HUES48 (cell line): ENCODE measurements around the gene DLG1.

Experiments
- H3K27ac ChIP-seq: one replicate; pipeline ENCODE4 v1.7.0; 2013; ENCODE audit warnings: low read depth, low read length, inconsistent platforms
- H3K27me3 ChIP-seq: 2 replicates; pipeline ENCODE4 v1.6.1; 2013; ENCODE audit warnings: mild to moderate bottlenecking, low read length; ENCODE audit not compliant: control insufficient read depth, insufficient read depth
- H3K36me3 ChIP-seq: 2 replicates; pipeline ENCODE4 v1.6.1; 2013; ENCODE audit warnings: low read length; ENCODE audit not compliant: control insufficient read depth, insufficient read depth
- H3K4me1 ChIP-seq: 2 replicates; pipeline ENCODE4 v1.6.1; 2013; ENCODE audit warnings: mild to moderate bottlenecking, low read length; ENCODE audit not compliant: control insufficient read depth, insufficient read depth
- H3K4me3 ChIP-seq: 2 replicates; pipeline ENCODE4 v1.5.1; 2013; ENCODE audit warnings: mild to moderate bottlenecking, low read depth, low read length
- H3K9ac ChIP-seq: 2 replicates; pipeline ENCODE4 v1.6.1; 2013; ENCODE audit warnings: mild to moderate bottlenecking, low read depth, low read length, moderate library complexity
- H3K9me3 ChIP-seq: 2 replicates; pipeline ENCODE4 v1.6.1; 2013; ENCODE audit warnings: low read length; ENCODE audit not compliant: control insufficient read depth, insufficient read depth

Gene DLG1

DNA sequence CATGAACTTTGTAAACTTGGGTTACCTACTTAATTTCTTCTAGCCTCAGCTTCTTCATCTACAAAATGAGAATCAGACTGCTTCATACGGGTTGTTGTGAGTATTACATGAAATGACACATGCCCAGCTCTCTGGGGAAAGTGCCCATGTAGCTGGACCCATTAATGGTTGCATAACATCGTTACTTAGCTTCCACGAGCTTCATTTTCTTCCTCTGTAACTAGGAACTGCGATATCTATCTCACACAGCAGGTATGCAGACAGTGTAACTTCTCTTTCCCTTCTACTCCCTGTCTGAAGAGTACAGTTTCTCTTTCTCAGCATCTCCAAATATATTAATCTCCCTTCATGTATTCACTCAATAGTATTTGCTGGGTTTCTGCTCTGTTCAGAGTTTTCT lies 37.9 kb upstream of the DLG1 start:
- no peak overlapping the region for H3K4me3 ChIP-seq

DNA sequence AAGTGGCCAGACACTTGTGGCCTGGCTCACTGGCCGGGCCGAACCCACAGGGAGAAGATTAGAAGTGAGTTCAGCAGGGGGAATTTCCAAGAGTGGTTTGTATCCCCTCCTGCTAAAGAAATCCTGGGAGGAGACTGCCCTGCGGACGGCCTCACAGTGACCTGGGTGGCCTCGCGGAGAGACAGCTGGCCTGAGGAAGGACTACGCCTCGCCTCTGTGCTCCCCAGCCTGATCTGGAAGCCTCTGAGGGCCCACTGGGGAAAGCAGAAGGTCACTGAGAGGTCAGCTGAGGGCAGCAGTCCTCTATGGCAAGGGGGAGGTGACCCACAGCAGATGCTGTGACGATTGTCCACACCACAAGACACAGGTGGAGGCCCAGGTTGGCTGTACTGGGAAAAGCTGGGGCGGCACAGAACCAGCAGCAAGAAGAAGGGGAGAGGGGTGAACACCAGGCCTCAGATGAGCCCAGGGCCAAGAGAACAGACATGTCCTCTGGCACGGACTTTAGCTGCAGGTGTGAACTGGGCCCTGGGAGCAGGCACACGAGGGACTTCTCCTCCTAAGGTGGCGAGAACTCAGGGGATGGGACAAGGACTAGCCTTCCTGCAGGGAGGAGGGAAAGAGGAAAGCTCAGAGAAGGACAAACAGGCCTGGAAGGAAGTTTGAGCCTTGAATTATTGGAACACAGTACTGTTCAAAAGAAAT lies 37.2 kb upstream of the DLG1 start:
- Histone ChIP-seq H3K4me1 (peaks cover 13% of the 10 kb centered on the region), H3K9ac (no peak overlapping the region), H3K4me3 (no peak overlapping the region), H3K27ac (no peak overlapping the region), H3K27me3 (no peaks in the 10 kb centered on the region), H3K36me3 (no peaks in the 10 kb centered on the region), H3K9me3 (no peaks in the 10 kb centered on the region)

More for the DNA sequence above, 37.9 kb upstream of the DLG1 start:
- no peak overlapping the region for H3K9ac ChIP-seq
- H3K27me3 ChIP-seq = no peaks in the 10 kb centered on the region
- peaks cover 13% of the 10 kb centered on the region for H3K4me1 ChIP-seq
- H3K27ac ChIP-seq = no peak overlapping the region
- H3K9me3 ChIP-seq = no peaks in the 10 kb centered on the region
- no peaks in the 10 kb centered on the region for H3K36me3 ChIP-seq

DNA sequence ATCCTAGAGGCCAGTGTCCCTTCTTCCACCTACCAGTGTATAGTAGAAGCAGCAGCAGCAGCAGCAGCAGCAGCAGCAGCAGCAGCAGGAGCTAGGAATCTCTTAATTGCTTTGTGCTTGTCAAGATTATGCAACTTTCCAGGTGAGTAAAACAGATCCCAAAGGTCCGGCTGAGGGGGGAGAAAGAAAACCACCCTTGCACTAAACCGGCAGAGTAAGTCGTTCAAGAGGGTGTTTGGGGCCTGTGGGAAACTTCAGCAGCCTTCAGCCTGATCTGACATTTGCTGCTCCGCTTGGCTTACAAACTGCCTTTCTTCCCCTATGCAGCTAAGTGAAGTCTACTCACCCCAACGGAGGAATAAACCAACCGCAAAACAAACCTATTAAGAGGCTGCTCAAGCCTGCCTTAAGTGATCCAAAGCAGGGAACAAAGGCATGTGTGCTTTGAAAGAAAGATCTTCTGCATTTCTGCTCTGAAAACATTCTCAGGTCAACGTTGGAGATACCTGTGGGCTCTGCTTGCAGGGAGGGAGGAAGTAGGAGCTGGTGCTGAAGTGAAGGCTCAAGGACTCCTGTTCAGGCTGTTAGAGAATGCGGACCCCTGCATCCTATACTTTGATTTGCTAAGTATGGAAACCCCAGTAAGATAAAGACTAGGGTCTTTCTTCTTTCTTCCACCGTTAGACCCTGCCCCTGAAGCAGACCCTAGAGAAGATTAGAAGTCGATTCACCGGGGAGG lies 35.7 kb upstream of the DLG1 start:
- Histone ChIP-seq H3K9ac (no peak overlapping the region), H3K27me3 (no peaks in the 10 kb centered on the region), H3K4me3 (no peak overlapping the region), H3K4me1 (peaks cover 13% of the 10 kb centered on the region), H3K36me3 (no peaks in the 10 kb centered on the region), H3K27ac (peak overlapping the region; percentile 21), H3K9me3 (no peaks in the 10 kb centered on the region)

DNA sequence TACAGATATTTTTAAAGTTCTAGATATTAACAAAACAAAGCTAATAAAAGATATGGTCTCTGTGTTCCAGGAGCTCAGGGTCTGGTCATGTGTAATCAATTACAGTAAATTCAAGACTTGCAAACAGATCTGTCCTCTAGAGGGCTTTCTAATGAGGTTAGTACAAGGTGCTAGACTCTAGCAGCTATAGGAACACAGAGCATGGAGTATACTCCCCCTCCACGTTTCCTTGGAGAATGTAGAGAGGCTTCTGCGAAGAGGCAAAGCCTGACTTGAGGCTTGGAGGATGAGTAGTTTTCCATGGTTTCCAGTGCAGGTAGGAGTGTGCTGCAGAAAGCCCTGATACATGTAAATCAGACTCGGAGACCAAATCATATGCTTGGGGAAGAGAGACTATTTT lies 32.7 kb upstream of the DLG1 start:
- no peak overlapping the region for H3K27ac ChIP-seq
- no peak overlapping the region for H3K4me3 ChIP-seq

GRCh38 chr3:197329382-197329781 lies 31.0 kb upstream of the DLG1 start:
- no peaks in the 10 kb centered on the region for H3K9me3 ChIP-seq
- H3K9ac ChIP-seq = no peak overlapping the region
- H3K4me1 ChIP-seq = peaks cover 10% of the 10 kb centered on the region
- no peaks in the 10 kb centered on the region for H3K27me3 ChIP-seq
- H3K27ac ChIP-seq = no peak overlapping the region
- H3K4me3 ChIP-seq = no peak overlapping the region
- H3K36me3 ChIP-seq = no peaks in the 10 kb centered on the region

More for the DNA sequence above, 32.7 kb upstream of the DLG1 start:
- no peaks in the 10 kb centered on the region for H3K36me3 ChIP-seq
- H3K27me3 ChIP-seq = no peaks in the 10 kb centered on the region
- H3K4me1 ChIP-seq = peaks cover 13% of the 10 kb centered on the region
- H3K9ac ChIP-seq = no peak overlapping the region
- no peaks in the 10 kb centered on the region for H3K9me3 ChIP-seq

DNA sequence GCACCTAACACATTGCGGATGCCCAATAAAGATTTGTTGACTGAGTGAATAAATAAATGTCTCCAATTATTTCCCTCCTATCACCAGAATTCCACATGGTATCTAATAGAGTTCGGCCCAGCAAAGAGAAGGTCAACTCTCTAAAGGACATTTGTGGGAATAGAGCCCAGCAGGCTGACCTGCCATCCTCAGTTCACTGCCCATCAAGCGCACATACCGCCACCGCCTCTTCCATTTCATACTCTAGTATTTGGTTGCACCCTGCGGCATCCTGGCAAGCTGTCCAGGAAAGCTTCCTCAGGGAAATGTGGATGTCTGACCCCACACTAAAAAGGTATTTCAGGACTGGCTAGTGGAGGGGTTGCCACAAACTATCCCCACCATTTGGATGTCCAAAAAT lies 29.8 kb upstream of the DLG1 start:
- H3K9ac ChIP-seq = no peak overlapping the region
- H3K4me1 ChIP-seq = no peaks in the 10 kb centered on the region; the same call in 1 of the 2 replicates
- no peaks in the 10 kb centered on the region for H3K27me3 ChIP-seq
- H3K4me3 ChIP-seq = no peak overlapping the region
- H3K27ac ChIP-seq = no peak overlapping the region
- H3K36me3 ChIP-seq = no peaks in the 10 kb centered on the region
- no peaks in the 10 kb centered on the region for H3K9me3 ChIP-seq

DNA sequence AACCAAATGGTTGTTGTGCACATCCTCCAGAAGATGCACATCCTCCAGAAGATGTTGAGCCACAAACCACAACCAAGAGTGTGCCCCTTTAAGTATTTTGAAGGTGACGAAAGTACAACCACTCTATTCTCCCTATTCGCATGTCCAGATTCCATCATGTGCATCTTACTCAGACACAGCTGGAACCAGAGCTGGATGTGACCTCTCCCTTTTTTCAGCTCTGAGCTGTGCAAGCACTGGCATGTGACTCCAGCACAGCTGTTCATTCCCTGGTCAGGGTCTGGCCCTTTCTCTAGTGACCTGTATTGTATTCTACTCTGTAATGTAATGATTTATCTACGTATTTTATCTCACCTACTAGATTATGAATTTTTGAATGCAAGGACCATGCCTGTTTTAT lies 29.3 kb upstream of the DLG1 start:
- Histone ChIP-seq H3K4me1 (no peaks in the 10 kb centered on the region), H3K36me3 (no peaks in the 10 kb centered on the region), H3K4me3 (no peak overlapping the region), H3K27me3 (no peaks in the 10 kb centered on the region), H3K27ac (no peak overlapping the region), H3K9ac (no peak overlapping the region), H3K9me3 (no peaks in the 10 kb centered on the region)

DNA sequence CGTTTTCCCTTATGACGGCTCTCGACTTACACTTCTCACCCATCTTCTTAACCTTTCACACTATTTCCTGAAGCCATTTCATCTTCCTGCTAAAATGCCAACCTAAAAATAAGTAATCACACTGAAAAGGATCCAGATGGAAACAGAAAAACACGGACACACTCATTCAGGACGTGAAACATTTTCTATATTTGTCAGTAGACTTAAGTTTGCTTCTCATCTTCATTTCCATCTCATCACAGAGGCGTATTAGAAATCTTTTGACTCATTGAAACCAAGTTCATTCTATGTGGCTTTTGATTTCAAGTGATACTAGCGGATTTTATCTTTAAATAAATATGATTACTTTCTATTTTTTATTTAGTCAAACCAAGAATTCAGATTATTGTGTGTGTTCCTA lies 27.4 kb upstream of the DLG1 start:
- Histone ChIP-seq H3K27me3 (no peaks in the 10 kb centered on the region), H3K36me3 (no peaks in the 10 kb centered on the region), H3K27ac (no peak overlapping the region), H3K4me1 (no peaks in the 10 kb centered on the region), H3K4me3 (no peak overlapping the region), H3K9ac (no peak overlapping the region), H3K9me3 (no peaks in the 10 kb centered on the region)

GRCh38 chr3:197322149-197322548 lies 23.7 kb upstream of the DLG1 start:
- H3K4me3 ChIP-seq = no peak overlapping the region
- H3K9ac ChIP-seq = no peak overlapping the region
- no peak overlapping the region for H3K27ac ChIP-seq
- H3K36me3 ChIP-seq = no peaks in the 10 kb centered on the region
- no peaks in the 10 kb centered on the region for H3K9me3 ChIP-seq
- H3K27me3 ChIP-seq = no peaks in the 10 kb centered on the region
- H3K4me1 ChIP-seq = no peaks in the 10 kb centered on the region

GRCh38 chr3:197320582-197320981 lies 22.2 kb upstream of the DLG1 start:
- Histone ChIP-seq H3K27me3 (no peaks in the 10 kb centered on the region), H3K4me3 (no peak overlapping the region), H3K36me3 (no peaks in the 10 kb centered on the region), H3K4me1 (no peaks in the 10 kb centered on the region), H3K9ac (no peak overlapping the region), H3K9me3 (no peaks in the 10 kb centered on the region), H3K27ac (no peak overlapping the region)

GRCh38 chr3:197317250-197317963 lies 19.0 kb upstream of the DLG1 start:
- Histone ChIP-seq H3K27me3 (no peaks in the 10 kb centered on the region), H3K36me3 (no peaks in the 10 kb centered on the region), H3K9ac (no peak overlapping the region), H3K4me1 (no peaks in the 10 kb centered on the region), H3K9me3 (no peaks in the 10 kb centered on the region), H3K4me3 (no peak overlapping the region), H3K27ac (no peak overlapping the region)
